SK-N-SH treated with all-trans-retinoic acid at 6 μM for 48 hours (cell line): ENCODE measurements around the gene MMP15.
A peak's percentile ranks its signal among the peaks of the same experiment; 100 is the strongest.

Experiments
- ATAC-seq: fragments of 200-7000 bp; cut with Tn5 transposase; 3 replicates; pipeline ENCODE4 v1.9.1; 2020; ENCODE audit warnings: mild to moderate bottlenecking, moderate library complexity
- ARNTL ChIP-seq: fragments of 450-650 bp; formaldehyde crosslinking; IDR thresholded peaks from 2 replicates; pipeline ENCODE4 v1.5.0; 2020; ENCODE audit warnings: low read depth, mild to moderate bottlenecking, moderate library complexity, borderline replicate concordance
- CREB5 ChIP-seq: fragments of 250-450 bp; sonication (Bioruptor Pico); IDR thresholded peaks from 2 replicates; pipeline ENCODE4 v1.5.1; 2020; ENCODE audit warnings: low read depth, mild to moderate bottlenecking, moderate library complexity
- CSDC2 ChIP-seq: fragments of 250-450 bp; sonication (Bioruptor Pico); IDR thresholded peaks from 2 replicates; pipeline ENCODE4 v1.5.0; 2020; ENCODE audit warnings: mild to moderate bottlenecking, moderate library complexity
- ESRRG ChIP-seq: fragments of 250-450 bp; sonication (Bioruptor Pico); IDR thresholded peaks from 2 replicates; pipeline ENCODE4 v1.6.1; 2021; ENCODE audit warnings: mild to moderate bottlenecking
- GLIS3 ChIP-seq: fragments of 250-450 bp; sonication (Bioruptor Pico); IDR thresholded peaks from 2 replicates; pipeline ENCODE4 v1.5.0; 2020; ENCODE audit warnings: mild to moderate bottlenecking, moderate library complexity
- ISL1 ChIP-seq: fragments of 250-450 bp; sonication (Bioruptor Pico); IDR thresholded peaks from 2 replicates; pipeline ENCODE4 v2.1.2; 2022; ENCODE audit warnings: mild to moderate bottlenecking, moderate library complexity
- OSR1 ChIP-seq: fragments of 250-450 bp; sonication (Bioruptor Pico); IDR thresholded peaks from 2 replicates; pipeline ENCODE4 v1.8.0; 2022; ENCODE audit warnings: moderate library complexity, mild to moderate bottlenecking, inconsistent platforms
- PPARA ChIP-seq: fragments of 250-450 bp; sonication (Bioruptor Pico); IDR thresholded peaks from 2 replicates; pipeline ENCODE4 v1.5.0; 2020; ENCODE audit warnings: mild to moderate bottlenecking, borderline replicate concordance
- RARB ChIP-seq: fragments of 250-450 bp; sonication (Bioruptor Pico); IDR thresholded peaks from 2 replicates; pipeline ENCODE4 v1.8.0; 2021; ENCODE audit warnings: mild to moderate bottlenecking, moderate library complexity
- SNAI2 ChIP-seq: fragments of 250-450 bp; sonication (Bioruptor Pico); IDR thresholded peaks from 2 replicates; pipeline ENCODE4 v1.5.0; 2020; ENCODE audit warnings: mild to moderate bottlenecking, moderate library complexity
- TCF4 ChIP-seq: fragments of 250-450 bp; sonication (Bioruptor Pico); IDR thresholded peaks from 2 replicates; pipeline ENCODE4 v1.8.0; 2021; ENCODE audit warnings: mild to moderate bottlenecking, moderate library complexity, borderline replicate concordance
- TOX ChIP-seq: fragments of 250-450 bp; sonication (Bioruptor Pico); IDR thresholded peaks from 2 replicates; pipeline ENCODE4 v1.8.0; 2021; ENCODE audit warnings: mild to moderate bottlenecking, moderate library complexity, borderline replicate concordance
- TSHZ2 ChIP-seq: fragments of 250-450 bp; sonication (Bioruptor Pico); IDR thresholded peaks from 2 replicates; pipeline ENCODE4 v1.5.0; 2020; ENCODE audit warnings: mild to moderate bottlenecking, moderate library complexity
- ZC3H10 ChIP-seq: fragments of 250-450 bp; sonication (Bioruptor Pico); IDR thresholded peaks from 2 replicates; pipeline ENCODE4 v1.5.1; 2021; ENCODE audit warnings: mild to moderate bottlenecking, moderate library complexity
- ZFP3 ChIP-seq: fragments of 250-450 bp; sonication (Bioruptor Pico); IDR thresholded peaks from 2 replicates; pipeline ENCODE4 v1.5.0; 2020; ENCODE audit warnings: mild to moderate bottlenecking, moderate library complexity
- ZFP30 ChIP-seq: fragments of 450-650 bp; formaldehyde crosslinking; IDR thresholded peaks from 2 replicates; pipeline ENCODE4 v1.5.0; 2022; ENCODE audit warnings: mild to moderate bottlenecking, moderate library complexity
- ZNF8 ChIP-seq: fragments of 450-650 bp; formaldehyde crosslinking; IDR thresholded peaks from 2 replicates; pipeline ENCODE4 v1.5.0; 2020; ENCODE audit warnings: mild to moderate bottlenecking, moderate library complexity
- TF ChIP-seq, protein P1 (sequence below): fragments of 250-450 bp; sonication (Bioruptor Pico); IDR thresholded peaks from 2 replicates; pipeline ENCODE4 v1.8.0; 2021; ENCODE audit warnings: low read depth, mild to moderate bottlenecking, moderate library complexity, borderline replicate concordance
- TF ChIP-seq, protein P2 (sequence below): fragments of 250-450 bp; sonication (Bioruptor Pico); IDR thresholded peaks from 2 replicates; pipeline ENCODE4 v1.8.0; 2020; ENCODE audit warnings: mild to moderate bottlenecking, moderate library complexity, borderline replicate concordance

MMP15 gene

DNA sequence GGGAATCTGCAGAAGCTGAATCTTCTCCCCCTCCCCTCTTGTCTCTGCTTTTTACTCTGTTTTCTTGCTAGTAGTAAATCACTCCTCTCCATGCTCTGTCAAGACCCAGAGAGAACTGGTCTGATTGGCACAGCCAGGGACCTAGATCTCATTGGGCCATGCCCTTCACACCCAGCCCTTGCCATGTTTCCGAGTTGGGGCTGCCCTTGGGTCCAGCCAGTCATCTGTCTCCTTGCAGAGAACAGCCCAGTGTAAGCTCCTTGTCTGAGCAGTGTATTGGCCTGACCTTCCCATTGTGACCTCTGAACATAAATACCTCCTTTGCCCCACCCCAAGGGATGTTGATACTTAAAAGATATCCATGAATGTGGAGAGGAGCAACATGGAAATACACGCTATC lies 3.9 kb downstream of the MMP15 start (continued):
- TF ChIP-seq TSHZ2 (CRISPR knock-in tag) (no peak), TOX (CRISPR knock-in tag) (no peak), ZFP3 (no peak), PPARA (CRISPR knock-in tag) (no peak), ZC3H10 (CRISPR knock-in tag) (no peak)

DNA sequence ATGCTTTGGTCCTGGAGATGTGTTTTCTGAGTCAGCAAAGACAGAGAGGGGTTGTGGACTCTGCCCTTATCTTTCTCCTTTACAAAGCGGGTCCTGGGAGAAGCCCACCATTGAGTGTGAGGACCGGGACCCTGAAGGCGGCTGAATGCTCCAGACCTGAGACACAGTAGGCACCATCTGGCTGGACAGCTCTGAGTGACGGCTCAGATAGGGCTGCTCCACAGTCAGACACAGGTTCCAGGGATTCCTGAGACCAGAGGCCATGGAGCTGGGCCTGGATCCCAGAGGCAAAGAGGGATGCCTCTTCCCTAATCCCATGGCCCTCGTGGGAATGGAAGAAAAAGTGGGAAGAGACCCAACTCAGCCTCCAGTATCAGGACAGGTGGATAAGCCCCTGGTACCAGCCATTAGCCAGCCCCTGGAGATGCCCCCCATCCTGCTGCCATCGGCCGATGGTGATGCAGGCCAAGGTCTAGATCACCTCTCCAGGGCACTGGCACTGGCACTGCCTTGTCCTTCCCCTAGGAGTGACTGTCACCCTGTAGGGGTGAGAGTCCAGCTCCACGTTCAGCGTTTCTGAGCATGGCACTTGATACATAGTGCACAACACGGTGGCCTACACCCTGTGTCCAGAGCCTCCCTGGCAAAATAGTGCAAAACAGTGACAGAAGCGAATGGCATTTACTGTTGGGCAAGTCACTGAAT lies 4.7 kb downstream of the MMP15 start:
- ATAC-seq = no peak
- TF ChIP-seq, protein P1, sequence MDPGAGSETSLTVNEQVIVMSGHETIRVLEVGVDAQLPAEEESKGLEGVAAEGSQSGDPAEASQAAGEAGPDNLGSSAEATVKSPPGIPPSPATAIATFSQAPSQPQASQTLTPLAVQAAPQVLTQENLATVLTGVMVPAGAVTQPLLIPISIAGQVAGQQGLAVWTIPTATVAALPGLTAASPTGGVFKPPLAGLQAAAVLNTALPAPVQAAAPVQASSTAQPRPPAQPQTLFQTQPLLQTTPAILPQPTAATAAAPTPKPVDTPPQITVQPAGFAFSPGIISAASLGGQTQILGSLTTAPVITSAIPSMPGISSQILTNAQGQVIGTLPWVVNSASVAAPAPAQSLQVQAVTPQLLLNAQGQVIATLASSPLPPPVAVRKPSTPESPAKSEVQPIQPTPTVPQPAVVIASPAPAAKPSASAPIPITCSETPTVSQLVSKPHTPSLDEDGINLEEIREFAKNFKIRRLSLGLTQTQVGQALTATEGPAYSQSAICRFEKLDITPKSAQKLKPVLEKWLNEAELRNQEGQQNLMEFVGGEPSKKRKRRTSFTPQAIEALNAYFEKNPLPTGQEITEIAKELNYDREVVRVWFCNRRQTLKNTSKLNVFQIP (CRISPR knock-in tag) = no peak
- TF ChIP-seq ARNTL (CRISPR knock-in tag) (no peak), GLIS3 (CRISPR knock-in tag) (no peak), ZNF8 (CRISPR knock-in tag) (no peak), ESRRG (no peak), TOX (CRISPR knock-in tag) (no peak), OSR1 (CRISPR knock-in tag) (no peak)

DNA sequence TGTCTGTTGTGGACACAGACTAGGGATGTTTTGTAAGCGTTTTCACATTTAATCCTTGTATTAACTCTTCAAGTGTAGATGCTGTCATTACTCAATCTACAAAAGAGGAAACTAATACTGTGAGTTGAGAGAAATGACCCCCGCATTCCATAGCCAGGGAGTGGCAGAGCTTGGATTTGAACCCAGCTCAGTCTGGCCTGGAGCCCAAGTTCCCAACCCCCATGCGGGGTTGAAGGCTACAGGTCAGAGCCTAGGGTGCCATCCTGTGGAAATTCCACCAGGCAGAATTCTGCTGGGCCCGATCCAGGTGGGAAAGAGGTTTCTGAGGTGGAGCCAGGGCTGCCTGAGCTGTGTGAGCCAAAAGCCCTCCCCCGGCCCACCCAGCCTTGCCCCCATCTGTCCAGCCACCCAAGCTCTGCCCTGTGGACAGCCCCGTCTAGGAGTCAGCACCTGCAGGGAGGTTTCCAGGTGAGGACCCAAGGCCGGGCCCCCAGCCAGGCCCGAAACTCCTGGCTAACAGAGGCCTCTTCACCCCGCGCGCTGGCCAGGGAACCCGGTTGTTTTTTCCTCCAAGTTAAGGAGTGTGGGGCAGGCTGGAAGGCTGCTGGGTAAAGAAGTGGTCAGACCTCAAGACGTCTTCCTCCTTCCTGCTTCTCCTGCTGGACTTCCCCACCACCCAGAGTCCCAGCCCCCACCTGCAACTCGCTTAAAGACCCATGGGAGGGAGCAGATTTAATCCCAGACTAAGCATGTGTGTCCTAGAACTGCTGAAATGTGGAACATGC lies 5.7 kb downstream of the MMP15 start:
- TF ChIP-seq ISL1 (CRISPR knock-in tag) = no peak
- TF ChIP-seq TOX (CRISPR knock-in tag) = no peak
- TF ChIP-seq, protein P1 (CRISPR knock-in tag) = no peak
- no peak for ATAC-seq

- peak; percentile 53 for ATAC-seq
- TF ChIP-seq, protein P2, sequence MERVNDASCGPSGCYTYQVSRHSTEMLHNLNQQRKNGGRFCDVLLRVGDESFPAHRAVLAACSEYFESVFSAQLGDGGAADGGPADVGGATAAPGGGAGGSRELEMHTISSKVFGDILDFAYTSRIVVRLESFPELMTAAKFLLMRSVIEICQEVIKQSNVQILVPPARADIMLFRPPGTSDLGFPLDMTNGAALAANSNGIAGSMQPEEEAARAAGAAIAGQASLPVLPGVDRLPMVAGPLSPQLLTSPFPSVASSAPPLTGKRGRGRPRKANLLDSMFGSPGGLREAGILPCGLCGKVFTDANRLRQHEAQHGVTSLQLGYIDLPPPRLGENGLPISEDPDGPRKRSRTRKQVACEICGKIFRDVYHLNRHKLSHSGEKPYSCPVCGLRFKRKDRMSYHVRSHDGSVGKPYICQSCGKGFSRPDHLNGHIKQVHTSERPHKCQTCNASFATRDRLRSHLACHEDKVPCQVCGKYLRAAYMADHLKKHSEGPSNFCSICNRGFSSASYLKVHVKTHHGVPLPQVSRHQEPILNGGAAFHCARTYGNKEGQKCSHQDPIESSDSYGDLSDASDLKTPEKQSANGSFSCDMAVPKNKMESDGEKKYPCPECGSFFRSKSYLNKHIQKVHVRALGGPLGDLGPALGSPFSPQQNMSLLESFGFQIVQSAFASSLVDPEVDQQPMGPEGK (CRISPR knock-in tag) = no peak
- no peak for TF ChIP-seq ZC3H10 (CRISPR knock-in tag)
- TF ChIP-seq CSDC2 (CRISPR knock-in tag) = no peak
- no peak for TF ChIP-seq OSR1 (CRISPR knock-in tag)
- TF ChIP-seq SNAI2 (CRISPR knock-in tag) = peak; percentile 46; the same call in 1 of the 2 replicates
- no peak for TF ChIP-seq ZFP3
- TF ChIP-seq TCF4 = peak; percentile 71; the same call in 1 of the 2 replicates
- TF ChIP-seq TSHZ2 (CRISPR knock-in tag) = peak; percentile 87
- TF ChIP-seq ZFP30 (CRISPR knock-in tag) = no peak
- TF ChIP-seq ARNTL (CRISPR knock-in tag) = no peak
- TF ChIP-seq ESRRG = no peak
- TF ChIP-seq RARB = no peak
- 0 out of 2 replicates have a peak, but pooled peaks have one; percentile 60 for TF ChIP-seq PPARA (CRISPR knock-in tag)
- TF ChIP-seq CREB5 (CRISPR knock-in tag) = no peak
- no peak for TF ChIP-seq TOX (CRISPR knock-in tag)
These were observed 7.2 kb downstream of the MMP15 start for GRCh38 chr16:58032710-58033293.
